ENCODE measurements around the gene GPRC5D. TPM values are rescaled to one million over a fixed set of nuclear protein-coding genes. Genes with fewer than 3 reads are reported as not detected.
A peak's percentile ranks its signal among the peaks of the same experiment; 100 is the strongest.

GPRC5D gene
- polyA plus RNA-seq, 10 donors = 0.29 to 0.63 (median 0.42) TPM; not detected in 6

GRCh38 chr12:12979731-12980259 lies 27.8 kb upstream of the GPRC5D start:
- peak; percentile 86 to 91 (median 90) for DNase-seq

GRCh38 chr12:12979126-12979525 lies 27.2 kb upstream of the GPRC5D start:
- peak; percentile 45 to 65 (median 53) for DNase-seq

- DNase-seq = no peak
These were observed 25.3 kb upstream of the GPRC5D start for GRCh38 chr12:12977231-12977630.

- peak in 1 of 3 donors; percentile 67 for DNase-seq
These were observed 24.4 kb upstream of the GPRC5D start for GRCh38 chr12:12976366-12976765.

GRCh38 chr12:12975322-12976077 lies 23.5 kb upstream of the GPRC5D start:
- DNase-seq = no peak

- DNase-seq = no peak
These were observed 22.2 kb upstream of the GPRC5D start for GRCh38 chr12:12974211-12974610.

GRCh38 chr12:12973019-12973418 lies 21.0 kb upstream of the GPRC5D start:
- DNase-seq = no peak

GRCh38 chr12:12965836-12966235 lies 13.9 kb upstream of the GPRC5D start:
- DNase-seq = no peak

- DNase-seq = no peak
These were observed 12.3 kb upstream of the GPRC5D start for GRCh38 chr12:12964255-12964654.

GRCh38 chr12:12960639-12961209 lies 8.8 kb upstream of the GPRC5D start:
- no peak for DNase-seq

GRCh38 chr12:12958886-12959285 lies 6.9 kb upstream of the GPRC5D start:
- no peak for DNase-seq

GRCh38 chr12:12954878-12955625 lies 3.1 kb upstream of the GPRC5D start:
- no peak for DNase-seq

GRCh38 chr12:12954356-12954755 lies 2.4 kb upstream of the GPRC5D start:
- no peak for DNase-seq

- no peak for DNase-seq
These were observed 466 bp downstream of the GPRC5D start for GRCh38 chr12:12951504-12951903.

GRCh38 chr12:12947902-12948301 lies 4.1 kb downstream of the GPRC5D start:
- DNase-seq = no peak

- DNase-seq = no peak
These were observed 5.1 kb downstream of the GPRC5D start for GRCh38 chr12:12946686-12947355.

- DNase-seq = no peak
These were observed 6.4 kb downstream of the GPRC5D start for GRCh38 chr12:12945591-12945990.

GRCh38 chr12:12943586-12944260 lies 8.2 kb downstream of the GPRC5D start:
- DNase-seq = peak; percentile 35 to 82 (median 76)

GRCh38 chr12:12941450-12942350 lies 10.3 kb downstream of the GPRC5D start:
- no peak for DNase-seq

GRCh38 chr12:12939888-12940287 lies 12.1 kb downstream of the GPRC5D start:
- no peak for DNase-seq
